Activated CD8-positive, alpha-beta memory T cell treated with anti-CD3 and anti-CD28 coated beads for 4 hours (primary cell): ENCODE results near the gene PANK2.
"Not testable (repeated sequence)": the region's sequence is repeated elsewhere in the genome, so short reads cannot be mapped to it uniquely, and the experiment has no call there.

Experiments
- DNase-seq, 2 donors: peaks; one replicate each; pipeline ENCODE4 v3.0.0-alpha.2; 2020; ENCODE audit warnings: low read depth in 2 of 2

PANK2 gene

DNA sequence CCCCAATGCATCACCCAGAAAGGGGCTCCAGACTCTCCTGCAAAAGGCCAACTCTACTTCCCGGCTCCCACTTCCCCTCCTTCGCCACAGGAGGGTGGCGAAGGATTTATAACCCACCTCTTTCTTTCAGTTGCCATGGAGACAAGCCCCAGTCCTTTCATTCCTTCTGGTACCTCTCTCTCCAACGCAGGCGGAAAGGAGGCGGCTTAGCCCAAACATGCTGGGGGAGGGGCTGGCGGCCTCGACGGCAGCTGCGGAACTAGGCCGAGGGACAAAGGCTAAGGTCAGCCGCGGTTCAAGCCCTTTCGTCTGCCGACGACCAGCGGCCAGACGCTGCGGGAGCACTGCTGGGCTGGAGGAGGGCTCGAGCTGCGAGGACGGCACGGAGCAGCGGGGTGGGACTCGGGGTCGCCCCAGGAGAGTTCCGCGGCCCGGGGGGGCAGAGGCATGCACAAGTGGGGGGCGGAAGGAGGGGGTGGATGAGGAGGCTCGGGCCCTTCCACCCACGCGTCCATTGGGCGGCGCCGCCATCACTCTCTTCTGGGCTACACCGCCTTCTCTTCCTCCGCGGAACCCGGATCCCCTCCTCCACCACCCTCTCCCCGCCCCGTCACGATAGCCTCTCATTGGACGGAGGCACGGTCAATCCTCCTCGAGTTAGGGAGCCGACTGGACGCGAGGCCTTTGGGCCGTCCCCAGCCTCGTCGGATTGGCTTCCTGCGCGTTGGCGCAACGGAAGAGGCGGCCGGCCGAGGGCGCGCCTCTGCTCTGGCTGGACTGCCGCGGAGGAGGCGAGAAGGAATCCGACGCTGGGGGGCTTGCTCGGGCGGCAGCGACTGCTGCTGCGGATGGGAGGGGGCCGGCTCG, at the start of gene PANK2:
PANK2 (plus strand) TSS at position 766 of the 867 bp plus-strand sequence.
- peak; percentile 93 to 97 for DNase-seq

DNA sequence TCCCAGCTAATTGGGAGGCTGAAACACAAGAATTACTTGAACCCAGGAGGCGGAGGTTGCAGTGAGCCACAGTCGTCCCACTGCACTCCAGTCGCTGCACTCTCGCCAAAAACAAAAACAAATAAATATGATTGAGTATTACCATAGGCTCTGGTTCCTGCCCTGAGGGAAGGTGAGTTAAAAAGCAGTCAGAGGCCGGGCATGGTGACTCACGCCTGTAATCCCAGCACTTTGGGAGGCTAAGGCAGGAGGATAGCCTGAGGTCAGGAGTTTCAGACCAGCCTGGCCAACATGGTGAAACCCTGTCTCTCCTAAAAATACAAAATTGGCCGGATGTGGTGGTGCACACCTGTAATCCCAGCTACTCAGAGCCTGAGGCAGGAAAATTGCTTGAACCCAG, 49.0 kb upstream of the PANK2 start:
- DNase-seq, result not testable (repeated sequence)

DNA sequence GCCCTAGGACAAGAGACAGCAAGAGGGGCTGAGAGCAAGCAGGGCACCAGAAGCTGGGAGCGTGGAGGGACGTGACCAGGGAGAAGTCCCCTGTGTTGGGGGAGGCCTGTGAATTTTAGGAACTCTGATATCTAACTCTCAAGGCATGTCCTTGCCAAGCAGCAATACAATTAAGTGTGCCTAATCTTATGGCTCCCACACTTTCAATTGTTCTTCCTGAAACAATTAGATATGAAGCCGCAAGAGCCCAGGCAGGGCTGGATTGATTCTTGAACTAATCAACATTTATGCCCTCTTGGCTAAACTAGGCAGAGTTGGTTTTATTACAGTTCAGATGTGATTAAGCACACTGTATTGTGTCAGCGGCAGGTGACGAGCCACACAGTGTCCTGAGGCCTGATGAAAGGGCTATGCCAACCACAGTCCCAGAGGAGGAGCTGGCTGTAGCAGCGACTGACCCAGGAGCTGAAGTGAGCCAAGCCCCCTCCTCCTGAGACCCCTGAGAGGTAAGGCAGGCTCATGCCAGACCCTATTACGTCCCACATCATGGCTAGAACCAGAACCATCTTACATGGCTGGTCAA, 46.7 kb upstream of the PANK2 start:
- no peak for DNase-seq

DNA sequence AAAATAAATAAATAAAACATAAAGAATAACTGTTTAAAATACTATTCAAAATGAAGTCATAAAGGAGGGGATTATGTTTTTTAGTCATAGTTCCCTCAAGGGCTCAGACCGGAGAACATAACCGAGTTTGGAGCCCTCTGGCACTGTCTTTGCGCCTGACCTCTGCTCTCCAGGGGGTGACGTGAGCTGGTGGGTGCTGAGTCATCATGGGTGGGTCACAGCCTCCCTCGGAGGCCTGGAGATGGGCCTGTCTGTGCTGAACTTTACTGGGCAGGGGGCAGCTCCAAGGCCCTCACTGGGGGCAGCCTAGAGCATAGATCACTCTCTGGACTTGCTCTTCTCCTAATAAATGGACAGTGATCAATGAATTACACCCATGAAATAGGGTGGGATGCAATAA, 45.7 kb upstream of the PANK2 start:
- no peak for DNase-seq

DNA sequence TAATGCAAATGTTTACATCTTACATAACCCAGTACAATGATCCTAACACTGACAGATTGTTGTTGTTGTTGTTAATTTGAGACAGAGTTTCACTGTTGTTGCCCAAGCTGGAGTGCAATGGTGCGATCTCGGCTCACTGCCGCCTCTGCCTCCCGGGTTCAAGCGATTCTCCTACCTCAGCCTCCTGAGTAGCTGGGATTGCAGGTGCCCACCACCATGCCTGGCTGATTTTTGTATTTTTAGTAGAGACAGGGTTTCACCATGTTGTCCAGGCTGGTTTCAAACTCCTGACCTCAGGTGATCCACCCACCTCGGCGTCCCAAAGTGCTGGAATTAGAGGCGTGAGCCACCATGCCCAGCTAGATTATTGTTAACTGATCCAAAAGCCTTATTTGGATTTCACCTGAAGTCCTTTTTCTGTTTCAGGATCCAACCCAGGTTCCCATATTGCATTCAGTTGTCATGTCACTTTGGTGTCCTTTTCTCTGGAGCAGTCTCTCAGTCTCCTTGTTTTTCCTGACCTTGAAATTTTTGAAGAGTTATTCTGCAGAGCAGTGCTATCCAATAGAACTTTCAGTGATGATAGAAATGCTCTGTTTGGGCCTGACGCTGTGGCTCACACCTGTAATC, 45.1 kb upstream of the PANK2 start:
- DNase-seq, result not testable (repeated sequence)

DNA sequence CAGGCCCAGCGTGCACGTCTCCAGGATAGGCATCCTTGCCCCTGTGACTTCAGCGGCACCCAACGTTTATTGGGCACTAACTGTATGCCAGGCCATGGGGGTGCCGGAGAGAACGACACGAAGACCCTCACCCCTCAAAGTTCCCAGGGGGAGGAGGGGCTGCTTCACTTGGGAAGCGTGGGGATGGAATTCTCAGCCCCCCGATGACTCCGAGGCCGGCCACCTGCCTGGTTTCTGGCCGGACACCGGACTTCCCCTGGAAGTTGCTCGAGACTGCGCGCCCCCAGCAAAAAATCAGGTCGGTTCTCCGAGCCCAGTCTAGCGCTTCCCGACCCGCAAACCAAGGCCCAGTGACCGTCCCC, 42.8 kb upstream of the PANK2 start:
- DNase-seq, result no peak

DNA sequence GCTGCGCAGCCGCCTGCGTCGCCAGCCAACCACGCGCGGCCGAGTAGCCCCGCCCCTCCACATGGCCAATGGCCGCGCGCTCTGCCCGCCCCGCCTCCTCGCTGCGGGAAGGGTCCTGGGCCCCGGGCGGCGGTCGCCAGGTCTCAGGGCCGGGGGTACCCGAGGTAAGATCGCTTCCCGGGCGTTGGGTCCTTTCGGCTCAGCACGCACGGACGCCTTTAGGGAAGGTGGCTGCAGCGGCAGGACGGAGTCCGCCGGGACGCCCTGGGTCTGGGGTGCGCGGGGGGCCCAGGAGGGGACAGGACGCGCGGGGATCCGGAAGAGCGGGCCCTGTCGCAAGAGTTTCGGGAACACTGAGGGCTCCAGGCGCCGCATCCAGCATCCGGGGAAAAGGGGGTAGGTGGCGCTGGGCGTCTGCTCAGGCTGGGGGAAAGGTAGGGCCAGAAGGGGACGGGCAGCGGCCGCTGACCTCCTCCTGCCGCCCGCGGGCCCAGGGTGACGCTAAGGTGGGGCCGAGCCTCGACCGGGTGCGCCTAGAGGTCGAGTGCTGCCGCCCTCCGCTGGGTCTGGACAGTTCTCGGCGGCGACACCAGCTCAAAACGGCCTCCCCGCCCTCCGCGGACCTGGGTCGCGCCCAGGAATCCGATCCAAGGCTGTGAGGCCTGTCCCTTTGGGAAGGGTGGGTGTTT, 42.3 kb upstream of the PANK2 start, which contains the start of gene MAVS:
MAVS (plus strand) TSS at position 95 of the 689 bp plus-strand sequence. CDS start 7,791 bp downstream, outside the sequence.
- DNase-seq, result peak; percentile 58 to 67

DNA sequence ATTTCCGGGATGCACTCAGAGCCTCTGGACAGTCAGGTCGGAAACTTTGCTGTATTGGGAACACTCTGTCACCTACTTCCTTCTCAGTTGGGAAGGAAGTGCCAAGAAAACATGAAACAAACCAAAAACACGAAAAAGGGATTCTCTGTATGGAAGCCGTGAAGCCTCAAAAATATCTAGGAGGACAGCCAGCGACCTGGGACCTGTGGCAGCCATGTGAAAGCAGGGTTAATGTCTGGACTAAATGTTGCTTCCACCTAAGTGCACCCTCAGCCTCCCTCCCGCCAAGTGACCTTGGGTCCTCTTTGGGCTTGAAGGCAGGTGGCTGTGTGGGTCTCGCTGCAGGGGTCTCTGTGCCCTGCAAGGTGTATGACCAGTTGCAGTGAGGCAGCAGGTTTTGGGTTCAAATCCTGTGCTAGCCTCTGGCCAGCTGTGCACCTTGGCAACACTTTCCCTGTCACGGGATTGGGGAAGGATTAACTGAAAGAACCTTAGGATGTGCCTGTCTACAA, 41.7 kb upstream of the PANK2 start:
- DNase-seq, result no peak

DNA sequence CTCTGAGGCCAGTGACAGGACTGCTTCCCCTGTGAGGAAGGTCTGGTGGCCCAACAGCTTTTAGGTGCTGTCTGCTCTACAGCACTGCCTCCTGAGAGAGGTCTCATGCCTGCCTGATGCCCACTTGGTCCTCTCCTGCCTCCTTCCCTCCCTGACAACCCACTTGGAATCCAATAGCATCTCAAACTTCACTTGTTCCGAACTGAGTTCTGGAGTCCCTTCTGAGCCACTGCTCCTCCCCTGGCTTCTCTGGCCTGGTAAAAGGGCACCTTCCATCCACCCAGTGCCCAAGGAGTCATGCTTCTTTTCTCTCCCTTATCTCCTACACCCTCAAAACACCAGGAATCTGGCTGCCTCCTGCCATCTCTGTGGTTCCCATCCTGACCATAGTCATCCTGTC, 40.6 kb upstream of the PANK2 start:
- DNase-seq, result no peak

DNA sequence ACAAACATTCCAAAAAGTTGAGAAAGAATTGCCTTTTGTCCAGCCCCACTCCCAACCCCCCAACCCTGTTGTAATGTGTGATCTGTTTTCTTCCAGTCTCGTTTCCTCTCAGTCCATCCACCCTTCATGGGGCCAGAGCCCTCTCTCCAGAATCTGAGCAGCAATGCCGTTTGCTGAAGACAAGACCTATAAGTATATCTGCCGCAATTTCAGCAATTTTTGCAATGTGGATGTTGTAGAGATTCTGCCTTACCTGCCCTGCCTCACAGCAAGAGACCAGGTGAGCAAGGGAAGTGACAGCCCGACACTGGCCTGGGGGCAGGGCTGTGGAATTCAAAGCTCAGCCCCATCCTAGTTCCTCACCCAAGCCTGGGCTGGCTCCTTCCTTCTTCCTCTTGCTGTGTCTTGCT, 34.7 kb upstream of the PANK2 start:
- no peak for DNase-seq

DNA sequence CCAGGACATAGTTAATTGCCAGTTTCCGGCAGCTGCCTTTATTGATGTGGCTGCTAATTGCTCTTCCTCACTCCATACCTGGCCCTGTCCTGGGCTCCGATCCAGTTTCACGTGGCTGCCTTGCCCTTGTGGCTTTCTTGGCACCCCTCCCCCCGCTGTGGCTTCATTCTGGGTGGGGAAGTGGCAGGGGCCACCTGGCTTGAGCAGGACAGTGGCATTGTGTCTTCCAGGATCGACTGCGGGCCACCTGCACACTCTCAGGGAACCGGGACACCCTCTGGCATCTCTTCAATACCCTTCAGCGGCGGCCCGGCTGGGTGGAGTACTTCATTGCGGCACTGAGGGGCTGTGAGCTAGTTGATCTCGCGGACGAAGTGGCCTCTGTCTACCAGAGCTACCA, 31.8 kb upstream of the PANK2 start:
- DNase-seq, result no peak

DNA sequence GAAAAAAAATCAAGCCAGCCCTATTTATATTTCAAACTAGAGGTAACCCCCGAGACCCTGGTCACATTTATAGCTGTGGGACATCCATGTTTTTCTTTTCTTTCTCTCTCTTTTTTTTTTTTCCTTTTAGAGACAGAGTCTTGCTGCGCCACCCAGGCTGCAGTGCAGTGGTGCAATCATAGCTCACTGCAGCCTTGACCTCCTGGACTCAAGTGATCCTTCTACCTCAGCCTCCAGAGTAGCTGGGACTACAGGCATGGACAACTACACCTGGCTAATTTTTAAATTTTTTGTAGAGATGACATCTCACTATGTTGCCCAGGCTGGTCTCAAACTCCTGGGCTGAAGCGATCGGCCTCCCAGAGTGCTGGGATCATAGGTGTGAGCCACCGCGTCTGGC, 30.5 kb upstream of the PANK2 start:
- DNase-seq, result no peak

DNA sequence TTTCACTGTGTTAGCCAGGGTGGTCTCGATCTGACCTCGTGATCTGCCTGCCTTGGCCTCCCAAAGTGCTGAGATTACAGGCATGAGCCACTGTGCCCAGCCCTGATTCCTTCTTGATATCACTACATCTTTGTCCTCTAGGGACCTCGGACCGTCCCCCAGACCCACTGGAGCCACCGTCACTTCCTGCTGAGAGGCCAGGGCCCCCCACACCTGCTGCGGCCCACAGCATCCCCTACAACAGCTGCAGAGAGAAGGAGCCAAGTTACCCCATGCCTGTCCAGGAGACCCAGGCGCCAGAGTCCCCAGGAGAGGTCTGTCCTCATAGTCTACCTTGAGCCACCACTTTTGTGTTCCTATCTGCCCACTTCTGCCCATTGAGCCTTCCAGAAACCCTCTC, 28.0 kb upstream of the PANK2 start:
- no peak for DNase-seq

DNA sequence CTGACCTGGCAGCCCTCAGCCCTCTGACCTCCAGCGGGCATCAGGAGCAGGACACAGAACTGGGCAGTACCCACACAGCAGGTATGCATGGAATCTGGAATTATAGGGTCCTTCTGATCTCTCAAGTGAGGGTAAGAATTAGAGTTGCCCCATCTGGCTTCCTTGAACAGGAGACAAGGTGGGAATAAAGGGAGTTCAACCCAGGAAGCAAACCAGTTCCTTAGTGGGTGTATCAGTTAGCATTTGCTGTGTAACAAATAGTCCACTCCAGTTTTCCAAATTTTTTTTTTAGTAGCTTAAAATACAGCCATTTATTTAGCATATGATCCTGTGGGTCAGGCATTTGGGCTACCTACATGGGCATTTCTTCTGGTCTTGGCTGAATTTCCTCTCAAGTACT, 26.9 kb upstream of the PANK2 start:
- DNase-seq, result no peak

DNA sequence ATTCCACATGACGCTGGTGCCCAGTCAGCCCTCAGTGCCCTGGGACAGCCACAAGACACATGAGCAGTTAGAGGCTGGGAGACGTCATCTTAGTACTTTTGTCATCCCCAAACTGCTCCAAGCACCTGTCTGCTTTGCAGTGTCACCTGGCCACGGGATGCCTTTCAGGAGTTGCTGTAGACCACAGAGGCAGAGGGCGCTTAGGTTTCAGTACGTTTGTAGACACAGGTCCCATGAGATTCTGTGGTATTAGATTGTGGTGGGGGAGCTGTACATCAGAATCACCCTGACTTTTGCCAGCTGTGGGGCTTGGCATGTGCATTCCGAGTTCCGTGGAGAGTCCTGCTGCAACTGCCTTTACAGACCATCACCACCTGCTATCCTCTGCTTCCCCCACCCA, 25.9 kb upstream of the PANK2 start:
- no peak for DNase-seq

DNA sequence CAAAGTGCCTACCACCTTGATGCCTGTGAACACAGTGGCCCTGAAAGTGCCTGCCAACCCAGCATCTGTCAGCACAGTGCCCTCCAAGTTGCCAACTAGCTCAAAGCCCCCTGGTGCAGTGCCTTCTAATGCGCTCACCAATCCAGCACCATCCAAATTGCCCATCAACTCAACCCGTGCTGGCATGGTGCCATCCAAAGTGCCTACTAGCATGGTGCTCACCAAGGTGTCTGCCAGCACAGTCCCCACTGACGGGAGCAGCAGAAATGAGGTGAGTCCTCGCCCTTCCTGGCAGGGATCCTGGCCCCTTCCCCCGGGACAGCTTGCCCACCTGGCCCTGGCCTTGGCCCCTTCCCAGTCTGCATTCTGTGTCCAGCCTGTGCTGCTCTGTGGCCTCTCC, 24.7 kb upstream of the PANK2 start:
- DNase-seq, result no peak

DNA sequence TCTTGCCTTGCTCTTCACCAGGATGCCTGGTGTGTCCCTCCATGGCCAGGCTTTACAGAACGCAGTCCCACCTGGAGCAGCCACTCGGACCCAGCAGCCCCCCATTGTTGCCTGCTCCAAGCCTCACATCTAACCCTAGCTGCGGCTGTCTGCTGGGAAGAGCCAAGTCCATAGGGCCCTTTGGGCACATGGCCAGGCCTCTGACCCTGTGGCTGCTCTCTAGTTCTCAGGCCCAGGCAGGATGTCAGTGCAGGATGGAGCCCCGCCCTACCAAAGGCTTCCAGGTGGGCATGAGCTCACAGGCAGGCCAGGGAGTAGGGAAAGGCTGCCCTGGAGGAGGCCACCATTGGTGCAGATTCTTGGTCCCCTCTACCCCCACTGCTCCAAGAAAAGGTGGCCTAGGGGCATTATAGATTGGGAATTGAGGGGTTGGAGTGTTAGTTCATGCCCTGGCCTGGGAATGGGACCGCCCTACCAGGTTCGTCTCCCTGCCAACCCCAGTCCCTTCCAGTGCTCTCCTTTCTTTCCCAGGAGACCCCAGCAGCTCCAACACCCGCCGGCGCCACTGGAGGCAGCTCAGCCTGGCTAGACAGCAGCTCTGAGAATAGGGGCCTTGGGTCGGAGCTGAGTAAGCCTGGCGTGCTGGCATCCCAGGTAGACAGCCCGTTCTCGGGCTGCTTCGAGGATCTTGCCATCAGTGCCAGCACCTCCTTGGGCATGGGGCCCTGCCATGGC, 23.9 kb upstream of the PANK2 start:
- DNase-seq, result no peak

DNA sequence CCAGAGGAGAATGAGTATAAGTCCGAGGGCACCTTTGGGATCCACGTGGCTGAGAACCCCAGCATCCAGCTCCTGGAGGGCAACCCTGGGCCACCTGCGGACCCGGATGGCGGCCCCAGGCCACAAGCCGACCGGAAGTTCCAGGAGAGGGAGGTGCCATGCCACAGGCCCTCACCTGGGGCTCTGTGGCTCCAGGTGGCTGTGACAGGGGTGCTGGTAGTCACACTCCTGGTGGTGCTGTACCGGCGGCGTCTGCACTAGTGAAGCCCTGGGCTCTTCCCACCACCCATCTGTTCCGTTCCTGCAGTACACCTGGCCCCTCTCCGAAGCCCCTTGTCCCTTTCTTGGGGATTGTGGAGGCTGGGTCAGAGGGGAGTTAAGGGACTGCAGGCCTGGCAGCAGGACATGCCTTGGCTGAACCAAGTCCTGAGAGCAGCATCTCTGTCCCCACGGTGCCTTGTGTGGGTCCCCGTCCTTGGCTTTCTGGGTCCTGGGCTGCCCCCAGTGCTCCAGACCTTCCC, 23.2 kb upstream of the PANK2 start:
- no peak for DNase-seq

DNA sequence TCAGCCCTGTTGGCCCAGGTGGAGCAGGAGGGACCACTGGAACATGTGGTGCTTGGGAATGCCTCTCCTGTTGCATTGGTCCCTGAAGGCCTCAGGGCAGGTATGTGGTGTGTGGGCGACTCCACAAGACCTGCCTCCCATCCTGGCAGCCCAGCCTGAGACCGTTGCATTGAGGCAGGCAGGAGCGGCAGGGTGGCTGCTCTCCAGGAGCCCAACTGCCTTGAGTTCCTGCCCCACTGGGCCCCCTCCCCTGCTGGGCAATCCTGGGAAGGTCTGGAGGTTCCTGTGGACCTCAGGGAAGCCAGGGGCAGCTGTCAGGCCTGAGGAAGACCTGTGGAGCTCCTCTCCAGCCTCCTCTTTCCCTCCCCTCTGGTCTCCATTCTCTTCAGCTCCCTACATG, 22.7 kb upstream of the PANK2 start:
- no peak for DNase-seq

DNA sequence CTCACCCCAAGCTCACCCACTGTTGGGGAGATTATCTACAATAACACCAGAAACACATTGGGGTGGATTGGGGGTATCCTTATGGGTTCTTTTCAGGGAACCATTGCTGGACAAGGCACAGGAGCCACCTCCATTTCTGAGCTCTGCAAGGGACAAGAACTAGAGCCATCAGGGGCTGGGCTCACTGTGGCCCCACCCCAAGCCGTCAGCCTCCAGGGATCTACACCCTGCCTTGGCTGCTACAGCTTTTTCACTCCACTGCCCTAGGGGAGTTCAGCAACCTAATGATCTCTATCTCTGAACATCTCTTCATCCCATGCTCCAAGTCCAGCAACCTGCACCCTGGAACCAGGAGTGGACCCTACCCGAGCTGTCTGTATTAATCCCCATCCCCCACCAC, 21.4 kb upstream of the PANK2 start:
- DNase-seq, result no peak
